SK-N-SH (cell line): ENCODE measurements around the gene ZNF783. TPM values are rescaled to one million over a fixed set of nuclear protein-coding genes. Genes with fewer than 3 reads are reported as not detected.

Experiments used
- CTCF ChIA-PET: fragments of 300-600, 350-600 bp; formaldehyde crosslinking; extraction: SDS; loops from one replicate; lab custom pipeline; 2021; lab: Yijun Ruan, JAX
- POLR2A ChIA-PET: fragments of 350-600 bp; sonication (Branson Sonifier 250); formaldehyde crosslinking; extraction: SDS; loops from one replicate; lab custom pipeline; 2020; ENCODE audit warnings: antibody characterized with exemption, inconsistent platforms; lab: Yijun Ruan, JAX
- DNase-seq: peaks from one replicate; pipeline ENCODE4 v3.0.0; 2012
- H2AFZ ChIP-seq: fragments of 200-600 bp; sonication (generic); 2 replicates; pipeline ENCODE4 v1.8.1; 2016; ENCODE audit warnings: antibody characterized with exemption, mild to moderate bottlenecking, low read depth
- H3F3A ChIP-seq: fragments of 200-600 bp; sonication (generic); replicated peaks from 2 replicates; pipeline ENCODE3; 2016; ENCODE audit warnings: antibody characterized with exemption, mild to moderate bottlenecking; ENCODE audit not compliant: insufficient read depth
- H3K27ac ChIP-seq, 2 experiments: fragments of 200-500 bp in 1 of 2; fragments of 200-600 bp in 1 of 2; sonication (Bioruptor generic) in 1 of 2; sonication (generic), shearing (Covaris generic) in 1 of 2; 2 replicates each; pipeline versions ENCODE4 v1.5.1 to v1.6.1; 2014 to 2016; ENCODE audit warnings: low read depth in 2 of 2, inconsistent platforms in 1 of 2, low read length in 1 of 2, mild to moderate bottlenecking in 1 of 2, mixed read lengths in 1 of 2
- H3K27me3 ChIP-seq: fragments of 200-600 bp; sonication (generic), shearing (Covaris generic); 2 replicates; pipeline ENCODE4 v1.6.1; 2016; ENCODE audit warnings: mixed run types; ENCODE audit not compliant: insufficient read depth
- H3K36me3 ChIP-seq, 2 experiments: fragments of 200-500 bp in 1 of 2; fragments of 200-600 bp in 1 of 2; sonication (Bioruptor generic) in 1 of 2; sonication (generic) in 1 of 2; replicated peaks in 1 of 2; 2 replicates each; pipeline versions ENCODE3 to v1.5.1; 2014 to 2016; ENCODE audit warnings: low read length in 1 of 2, mild to moderate bottlenecking in 1 of 2; ENCODE audit not compliant: insufficient read depth in 2 of 2, control insufficient read depth in 1 of 2
- H3K4me1 ChIP-seq, 2 experiments: fragments of 200-500 bp in 1 of 2; fragments of 200-600 bp in 1 of 2; sonication (Bioruptor generic) in 1 of 2; sonication (generic), shearing (Covaris generic) in 1 of 2; 2 replicates each; pipeline versions ENCODE4 v1.5.1 to v1.6.1; 2014 to 2016; ENCODE audit warnings: low read depth in 1 of 2, low read length in 1 of 2, mixed run types in 1 of 2; ENCODE audit not compliant: insufficient read depth in 2 of 2, control insufficient read depth in 1 of 2
- H3K4me2 ChIP-seq: fragments of 200-600 bp; sonication (generic), shearing (Covaris generic); 2 replicates; pipeline ENCODE4 v1.6.1; 2017; ENCODE audit warnings: mixed run types
- H3K4me3 ChIP-seq, 2 experiments: fragments of 200-500 bp in 1 of 2; fragments of 200-600 bp in 1 of 2; sonication (Bioruptor generic) in 1 of 2; sonication (generic), shearing (Covaris generic) in 1 of 2; 2 replicates each; pipeline versions ENCODE4 v1.5.1 to v1.8.1; 2014 to 2016; ENCODE audit warnings: low read depth in 2 of 2, inconsistent platforms in 1 of 2, low read length in 1 of 2, mild to moderate bottlenecking in 1 of 2, mixed read lengths in 1 of 2, moderate library complexity in 1 of 2
- H3K79me2 ChIP-seq: fragments of 200-600 bp; sonication (generic); 2 replicates; pipeline ENCODE4 v1.8.1; 2017; ENCODE audit warnings: mild to moderate bottlenecking; ENCODE audit not compliant: insufficient read depth
- H3K9ac ChIP-seq: fragments of 200-600 bp; sonication (generic); 2 replicates; pipeline ENCODE4 v1.6.1; 2017; ENCODE audit warnings: mixed run types
- H3K9me2 ChIP-seq: fragments of 200-600 bp; sonication (generic); 2 replicates; pipeline ENCODE4 v1.6.1; 2017; ENCODE audit warnings: mixed run types
- H3K9me3 ChIP-seq: fragments of 200-600 bp; sonication (generic); 2 replicates; pipeline ENCODE4 v1.6.1; 2017; ENCODE audit warnings: mixed run types, mild to moderate bottlenecking, moderate library complexity
- H4K20me1 ChIP-seq: fragments of 200-600 bp; sonication (generic); 2 replicates; pipeline ENCODE4 v1.6.1; 2017; ENCODE audit warnings: mild to moderate bottlenecking, mixed run types; ENCODE audit not compliant: insufficient read depth
- ELF1 ChIP-seq: IDR thresholded peaks from 2 replicates; pipeline ENCODE4 v1.4.0; 2012
- EP300 ChIP-seq, 2 experiments: IDR thresholded peaks; 2 replicates each; pipeline versions ENCODE4 v1.4.0 to v1.6.1; 2012; ENCODE audit warnings: borderline replicate concordance in 1 of 2, low read depth in 1 of 2, low read length in 1 of 2
- GABPA ChIP-seq: IDR thresholded peaks from 2 replicates; pipeline ENCODE4 v1.4.0; 2012; ENCODE audit warnings: low read depth, mild to moderate bottlenecking
- GATA2 ChIP-seq: sonication (generic); formaldehyde crosslinking; IDR thresholded peaks from 2 replicates; pipeline ENCODE4 v1.5.0; 2020; ENCODE audit warnings: mild to moderate bottlenecking, missing genetic modification reagents
- IRF3 ChIP-seq: fragments of 150-350 bp; IDR thresholded peaks from 2 replicates; pipeline ENCODE4 v1.6.1; 2016; ENCODE audit warnings: mild to moderate bottlenecking, low read depth, low read length
- JUND ChIP-seq: IDR thresholded peaks from 2 replicates; pipeline ENCODE4 v1.4.0; 2012
- POLR2AphosphoS5 ChIP-seq: IDR thresholded peaks from 2 replicates; pipeline ENCODE4 v1.6.1; 2012; ENCODE audit warnings: low read depth, low read length
- RCOR1 ChIP-seq: fragments of 150-350 bp; IDR thresholded peaks from 2 replicates; pipeline ENCODE4 v1.6.1; 2017; ENCODE audit warnings: antibody characterized with exemption, low read length
- REST ChIP-seq: IDR thresholded peaks from 2 replicates; pipeline ENCODE4 v1.6.1; 2012; ENCODE audit warnings: mild to moderate bottlenecking, low read depth, low read length, moderate library complexity
- RXRA ChIP-seq: IDR thresholded peaks from 2 replicates; pipeline ENCODE4 v1.4.0; 2012; ENCODE audit warnings: low read depth, mild to moderate bottlenecking, borderline replicate concordance
- SIN3A ChIP-seq: IDR thresholded peaks from 2 replicates; pipeline ENCODE4 v1.6.1; 2012; ENCODE audit warnings: low read depth, mild to moderate bottlenecking, low read length, moderate library complexity, borderline replicate concordance
- SMC3 ChIP-seq: IDR thresholded peaks from 2 replicates; pipeline ENCODE4 v1.6.1; 2012; ENCODE audit warnings: low read depth, low read length, improper control_type of control experiment
- TCF12 ChIP-seq: IDR thresholded peaks from 2 replicates; pipeline ENCODE4 v1.4.0; 2012
- YY1 ChIP-seq: IDR thresholded peaks from 2 replicates; pipeline ENCODE4 v1.4.0; 2012; ENCODE audit warnings: low read depth, mild to moderate bottlenecking
- ZBTB33 ChIP-seq: IDR thresholded peaks from 2 replicates; pipeline ENCODE4 v1.4.0; 2012; ENCODE audit warnings: low read depth, borderline replicate concordance
- WGBS: methylation state at CpG from one replicate; pipeline ENCODE4 v1.1.6; 2017; ENCODE audit warnings: low lambda C conversion rate; 5-methylcytosine and 5-hydroxymethylcytosine counted together
- polyA plus RNA-seq, 3 experiments: library from polyadenylated mRNA; depleted of rRNA; stranded (reverse); fragments of >200 nt; gene quantifications; 2 replicates each; pipeline ENCODE4 v1.2.3, GENCODE V29; 2012

Gene ZNF783
- polyA plus RNA-seq, 1 of the 3 experiments (the other 2 are of a cell fraction), result 12.5 TPM

DNA sequence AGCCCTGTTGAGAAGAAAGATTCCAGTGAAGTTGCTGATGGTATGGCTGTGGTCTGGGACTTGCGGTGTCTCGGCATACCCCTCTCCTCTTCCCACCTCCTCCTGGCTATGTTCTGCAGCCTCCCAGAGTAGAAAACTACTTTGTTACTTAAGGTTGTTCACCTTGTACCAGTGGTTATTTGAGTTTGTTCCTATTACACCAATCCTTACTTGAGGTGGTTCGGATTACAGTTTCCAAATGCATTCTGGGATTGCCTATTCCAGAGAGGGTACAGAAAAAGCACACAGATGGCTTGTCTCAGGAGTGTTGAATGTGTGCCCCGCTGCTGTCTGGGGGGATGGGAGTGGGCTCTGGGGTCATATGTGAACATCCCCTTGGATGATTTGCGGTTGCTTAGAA, 6.8 kb upstream of the ZNF783 start:
- Histone ChIP-seq H3K9me2 (no peaks in the 10 kb centered on the region), H3F3A (peaks cover 20% of the 10 kb centered on the region), H3K4me2 (no peak overlapping the region), H3K36me3 (peaks cover 50 to 51% of the 10 kb centered on the region in 2 experiments), H3K4me1 (peaks cover 0 to 9% of the 10 kb centered on the region in 2 experiments; a peak in 1 of 4 replicates), H3K4me3 (no peak overlapping the region), H2AFZ (no peak overlapping the region), H3K79me2 (0 out of 2 replicates have a peak, but pooled peaks cover 5% of the 10 kb centered on the region), H3K9ac (no peak overlapping the region), H3K9me3 (no peaks in the 10 kb centered on the region), H3K27ac (no peak overlapping the region), H4K20me1 (no peaks in the 10 kb centered on the region), H3K27me3 (no peaks in the 10 kb centered on the region)
- 92% methylated on average over 5 of the region's 5 CpGs for WGBS
- CTCF ChIA-PET, result no interaction called here
- TF ChIP-seq GABPA, result no peak
- POLR2A ChIA-PET, result no interaction called here
- no peak for DNase-seq

DNA sequence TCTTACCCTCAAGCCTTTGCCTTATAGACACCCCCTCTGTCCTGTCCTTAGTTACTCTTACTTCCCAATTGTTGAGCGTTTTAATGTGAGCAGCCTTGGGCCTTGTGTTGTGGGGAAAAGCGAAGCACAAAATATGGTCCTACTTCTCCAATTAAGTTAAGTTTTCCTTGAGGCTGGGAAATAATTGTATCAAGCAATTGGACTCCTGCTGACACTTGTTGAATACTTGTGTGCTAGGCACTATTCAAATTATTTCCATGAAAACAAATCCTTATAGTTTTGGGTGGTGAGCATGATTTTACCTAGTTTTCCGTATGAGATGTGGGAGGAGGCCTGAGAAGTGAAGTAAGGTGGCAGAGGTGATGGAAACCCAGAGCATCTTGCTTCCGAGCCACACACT, 5.4 kb upstream of the ZNF783 start:
- H3K36me3 ChIP-seq, result peaks cover 39 to 44% of the 10 kb centered on the region in 2 experiments
- peaks cover 25% of the 10 kb centered on the region for H3F3A ChIP-seq
- H3K9ac ChIP-seq, result no peak overlapping the region
- H3K4me2 ChIP-seq, result no peak overlapping the region
- no peak overlapping the region for H2AFZ ChIP-seq
- no peaks in the 10 kb centered on the region for H4K20me1 ChIP-seq
- H3K9me3 ChIP-seq, result no peaks in the 10 kb centered on the region
- ChIA-PET POLR2A (no interaction called here), CTCF (no interaction called here)
- peaks cover 4 to 9% of the 10 kb centered on the region in 2 experiments; a peak in 2 of 4 replicates for H3K4me1 ChIP-seq
- no peak overlapping the region for H3K4me3 ChIP-seq
- no peaks in the 10 kb centered on the region for H3K27me3 ChIP-seq
- H3K9me2 ChIP-seq, result no peaks in the 10 kb centered on the region
- peak overlapping the region in 1 of 2 experiments; percentile 34; a peak in 2 of 4 replicates for H3K27ac ChIP-seq
- TF ChIP-seq RXRA (no peak), POLR2AphosphoS5 (no peak), REST (no peak), YY1 (no peak), TCF12 (no peak), GATA2 (no peak), SIN3A (no peak), IRF3 (no peak), JUND (no peak), SMC3 (no peak), RCOR1 (no peak), EP300 (IDR thresholded peaks at IDR 0.05; ENCODE audit: borderline replicate concordance in 1 of 2, low read depth in 1 of 2, low read length in 1 of 2) (no peak), ELF1 (no peak), ZBTB33 (no peak)
- 91% methylated on average over 4 of the region's 4 CpGs for WGBS
- no peaks in the 10 kb centered on the region for H3K79me2 ChIP-seq
- DNase-seq, result no peak
